Measurements from ENCODE around the gene RNF187. TPM values are rescaled to one million over a fixed set of nuclear protein-coding genes. Genes with fewer than 3 reads are reported as not detected.

RNF187 gene
- polyA plus RNA-seq, 1 donor from 2014 or later = 13.0 TPM

- peaks cover 15 to 18% (median 17%) of the 10 kb centered on the region in 3 donors for H3K4me1 Mint-ChIP-seq
- H3K9me3 Mint-ChIP-seq = no peaks in the 10 kb centered on the region
- H3K4me3 Mint-ChIP-seq = peak overlapping the region in 1 of 4 donors; percentile 3
- no peaks in the 10 kb centered on the region for H3K27me3 Mint-ChIP-seq
- peaks cover 1% of the 10 kb centered on the region for H3K36me3 Mint-ChIP-seq
- no peak overlapping the region for H3K27ac Mint-ChIP-seq
Observed at GRCh38 chr1:228454238-228454637, 32.9 kb upstream of the RNF187 start.

GRCh38 chr1:228455715-228456114 lies 31.5 kb upstream of the RNF187 start:
- Mint-ChIP-seq H3K9me3 (no peaks in the 10 kb centered on the region), H3K4me1 (peaks cover 15 to 19% (median 19%) of the 10 kb centered on the region in 3 donors), H3K27ac (no peak overlapping the region), H3K27me3 (no peaks in the 10 kb centered on the region), H3K36me3 (peaks cover 1% of the 10 kb centered on the region), H3K4me3 (peak overlapping the region in 3 of 4 donors; percentile 16 to 47 (median 41))

- no peaks in the 10 kb centered on the region for H3K27me3 Mint-ChIP-seq
- H3K9me3 Mint-ChIP-seq = no peaks in the 10 kb centered on the region
- peaks cover 1% of the 10 kb centered on the region for H3K36me3 Mint-ChIP-seq
- H3K27ac Mint-ChIP-seq = peak overlapping the region in 2 of 3 donors; percentile 97 to 99
- H3K4me1 Mint-ChIP-seq = peaks cover 15 to 21% (median 20%) of the 10 kb centered on the region in 3 donors
- H3K4me3 Mint-ChIP-seq = peak overlapping the region; percentile 91 to 96 (median 94)
Observed at GRCh38 chr1:228456252-228457016, 30.7 kb upstream of the RNF187 start.

GRCh38 chr1:228457017-228457395 lies 30.2 kb upstream of the RNF187 start:
- Mint-ChIP-seq H3K4me1 (peaks cover 15 to 21% (median 20%) of the 10 kb centered on the region in 3 donors), H3K27ac (peak overlapping the region; percentile 97 to 100 (median 99)), H3K4me3 (peak overlapping the region; percentile 91 to 96 (median 94)), H3K36me3 (peaks cover 1% of the 10 kb centered on the region), H3K9me3 (no peaks in the 10 kb centered on the region), H3K27me3 (no peaks in the 10 kb centered on the region)

- Mint-ChIP-seq H3K4me1 (peaks cover 15 to 23% (median 20%) of the 10 kb centered on the region in 3 donors), H3K36me3 (peaks cover 1% of the 10 kb centered on the region), H3K27ac (peak overlapping the region; percentile 97 to 100 (median 99)), H3K27me3 (no peaks in the 10 kb centered on the region), H3K4me3 (peak overlapping the region; percentile 91 to 96 (median 94)), H3K9me3 (no peaks in the 10 kb centered on the region)
Observed at GRCh38 chr1:228457396-228458176, 29.6 kb upstream of the RNF187 start.

- H3K4me3 Mint-ChIP-seq = peak overlapping the region; percentile 91 to 96 (median 94)
- no peaks in the 10 kb centered on the region for H3K36me3 Mint-ChIP-seq
- peaks cover 5% of the 10 kb centered on the region for H3K27me3 Mint-ChIP-seq
- no peaks in the 10 kb centered on the region for H3K9me3 Mint-ChIP-seq
- peaks cover 23 to 31% (median 27%) of the 10 kb centered on the region in 3 donors for H3K4me1 Mint-ChIP-seq
- peak overlapping the region; percentile 97 to 100 (median 99) for H3K27ac Mint-ChIP-seq
Observed at GRCh38 chr1:228459091-228459993, 27.8 kb upstream of the RNF187 start.

- peaks cover 12% of the 10 kb centered on the region for H3K27me3 Mint-ChIP-seq
- no peaks in the 10 kb centered on the region for H3K9me3 Mint-ChIP-seq
- H3K4me1 Mint-ChIP-seq = peaks cover 31 to 38% (median 31%) of the 10 kb centered on the region in 3 donors
- peak overlapping the region in 1 of 3 donors; percentile 16 for H3K27ac Mint-ChIP-seq
- H3K36me3 Mint-ChIP-seq = no peaks in the 10 kb centered on the region
- H3K4me3 Mint-ChIP-seq = peak overlapping the region in 3 of 4 donors; percentile 3 to 39 (median 27)
Observed at GRCh38 chr1:228460821-228461220, 26.4 kb upstream of the RNF187 start.

- Mint-ChIP-seq H3K4me3 (peak overlapping the region in 3 of 4 donors; percentile 3 to 98 (median 50)), H3K36me3 (no peaks in the 10 kb centered on the region), H3K4me1 (peaks cover 26 to 29% (median 26%) of the 10 kb centered on the region in 3 donors), H3K27me3 (peaks cover 19% of the 10 kb centered on the region), H3K27ac (peak overlapping the region in 1 of 3 donors; percentile 91), H3K9me3 (no peaks in the 10 kb centered on the region)
Observed at GRCh38 chr1:228462560-228462959, 24.6 kb upstream of the RNF187 start.

- peak overlapping the region in 1 of 3 donors; percentile 91 for H3K27ac Mint-ChIP-seq
- H3K36me3 Mint-ChIP-seq = no peaks in the 10 kb centered on the region
- peaks cover 21 to 27% (median 24%) of the 10 kb centered on the region in 3 donors for H3K4me1 Mint-ChIP-seq
- no peaks in the 10 kb centered on the region for H3K9me3 Mint-ChIP-seq
- peak overlapping the region; percentile 81 to 98 (median 94) for H3K4me3 Mint-ChIP-seq
- peaks cover 23% of the 10 kb centered on the region for H3K27me3 Mint-ChIP-seq
Observed at GRCh38 chr1:228463009-228463558, 24.1 kb upstream of the RNF187 start.

GRCh38 chr1:228463559-228464455 lies 23.4 kb upstream of the RNF187 start:
- peak overlapping the region; percentile 81 to 98 (median 94) for H3K4me3 Mint-ChIP-seq
- H3K36me3 Mint-ChIP-seq = no peaks in the 10 kb centered on the region
- H3K27me3 Mint-ChIP-seq = peaks cover 28% of the 10 kb centered on the region
- H3K9me3 Mint-ChIP-seq = no peaks in the 10 kb centered on the region
- peaks cover 20 to 27% (median 21%) of the 10 kb centered on the region in 3 donors for H3K4me1 Mint-ChIP-seq
- peak overlapping the region; percentile 39 to 91 (median 81) for H3K27ac Mint-ChIP-seq

GRCh38 chr1:228464487-228464983 lies 22.6 kb upstream of the RNF187 start:
- peak overlapping the region; percentile 81 to 98 (median 94) for H3K4me3 Mint-ChIP-seq
- H3K9me3 Mint-ChIP-seq = no peaks in the 10 kb centered on the region
- peak overlapping the region in 2 of 3 donors; percentile 42 to 91 for H3K27ac Mint-ChIP-seq
- H3K4me1 Mint-ChIP-seq = peaks cover 18 to 27% (median 21%) of the 10 kb centered on the region in 3 donors
- no peaks in the 10 kb centered on the region for H3K36me3 Mint-ChIP-seq
- peaks cover 33% of the 10 kb centered on the region for H3K27me3 Mint-ChIP-seq

GRCh38 chr1:228465141-228465540 lies 22.0 kb upstream of the RNF187 start:
- Mint-ChIP-seq H3K36me3 (no peaks in the 10 kb centered on the region), H3K27ac (peak overlapping the region in 2 of 3 donors; percentile 4 to 91), H3K9me3 (no peaks in the 10 kb centered on the region), H3K4me1 (peaks cover 18 to 27% (median 21%) of the 10 kb centered on the region in 3 donors), H3K27me3 (peaks cover 33% of the 10 kb centered on the region), H3K4me3 (peak overlapping the region; percentile 81 to 98 (median 94))

- H3K36me3 Mint-ChIP-seq = no peaks in the 10 kb centered on the region
- H3K4me3 Mint-ChIP-seq = peak overlapping the region in 2 of 4 donors; percentile 64 to 98
- peaks cover 18 to 27% (median 21%) of the 10 kb centered on the region in 3 donors for H3K4me1 Mint-ChIP-seq
- H3K27me3 Mint-ChIP-seq = peaks cover 33% of the 10 kb centered on the region
- H3K9me3 Mint-ChIP-seq = no peaks in the 10 kb centered on the region
- H3K27ac Mint-ChIP-seq = no peak overlapping the region
Observed at GRCh38 chr1:228465571-228466146, 21.5 kb upstream of the RNF187 start.
